Fibroblast of skin of back (primary cell): ENCODE data around the gene SFXN5.
A peak's percentile ranks its signal among the peaks of the same experiment; 100 is the strongest.

Source experiments
- DNase-seq: peaks from one replicate; pipeline ENCODE4 v3.0.0-alpha.2; 2013

SFXN5 gene

DNA sequence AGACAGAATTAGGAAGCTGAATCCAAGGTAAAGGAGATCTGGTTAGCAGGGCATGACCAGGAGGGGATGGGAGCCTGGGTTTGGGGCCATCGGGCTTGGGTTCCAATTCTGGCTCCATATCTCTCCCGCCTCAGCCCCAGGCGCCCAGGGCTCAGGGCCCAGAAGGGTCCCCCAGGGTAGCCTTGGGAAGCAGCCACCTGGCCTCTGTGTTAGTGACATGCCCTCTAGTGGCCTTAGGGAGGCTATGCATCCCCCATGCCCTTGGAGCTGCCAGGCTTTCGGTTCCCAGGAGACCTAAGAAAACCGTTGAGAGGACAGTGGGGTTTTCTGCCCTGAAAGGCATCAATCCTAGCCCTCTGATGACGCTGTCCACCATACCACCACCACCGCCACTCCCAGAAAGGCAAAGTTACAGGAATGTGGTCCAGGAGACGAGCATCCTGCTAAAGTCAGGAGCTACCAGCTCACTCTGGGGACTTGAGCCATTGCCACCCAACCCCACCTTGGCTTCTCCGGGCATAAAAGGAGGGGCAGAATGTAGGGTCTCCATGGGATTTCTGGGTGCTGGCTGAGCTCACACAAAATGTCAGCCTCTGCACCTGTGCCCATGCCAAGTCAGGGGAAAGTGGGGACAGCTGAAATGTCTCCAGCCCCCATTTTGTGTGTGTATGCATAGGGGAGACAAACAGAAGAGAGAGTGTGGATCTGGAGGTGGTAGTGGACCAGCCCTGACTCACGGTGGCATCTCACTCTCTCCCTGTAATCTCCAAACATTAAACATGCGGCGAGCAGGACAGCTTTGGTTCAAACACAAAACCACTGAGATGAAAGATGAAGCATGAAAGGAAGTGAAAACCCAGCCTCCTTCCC is 97.7 kb downstream of the SFXN5 start:
- peak; percentile 68 for DNase-seq

GRCh38 chr2:72973137-72973535 is 98.4 kb downstream of the SFXN5 start:
- DNase-seq = no peak

DNA sequence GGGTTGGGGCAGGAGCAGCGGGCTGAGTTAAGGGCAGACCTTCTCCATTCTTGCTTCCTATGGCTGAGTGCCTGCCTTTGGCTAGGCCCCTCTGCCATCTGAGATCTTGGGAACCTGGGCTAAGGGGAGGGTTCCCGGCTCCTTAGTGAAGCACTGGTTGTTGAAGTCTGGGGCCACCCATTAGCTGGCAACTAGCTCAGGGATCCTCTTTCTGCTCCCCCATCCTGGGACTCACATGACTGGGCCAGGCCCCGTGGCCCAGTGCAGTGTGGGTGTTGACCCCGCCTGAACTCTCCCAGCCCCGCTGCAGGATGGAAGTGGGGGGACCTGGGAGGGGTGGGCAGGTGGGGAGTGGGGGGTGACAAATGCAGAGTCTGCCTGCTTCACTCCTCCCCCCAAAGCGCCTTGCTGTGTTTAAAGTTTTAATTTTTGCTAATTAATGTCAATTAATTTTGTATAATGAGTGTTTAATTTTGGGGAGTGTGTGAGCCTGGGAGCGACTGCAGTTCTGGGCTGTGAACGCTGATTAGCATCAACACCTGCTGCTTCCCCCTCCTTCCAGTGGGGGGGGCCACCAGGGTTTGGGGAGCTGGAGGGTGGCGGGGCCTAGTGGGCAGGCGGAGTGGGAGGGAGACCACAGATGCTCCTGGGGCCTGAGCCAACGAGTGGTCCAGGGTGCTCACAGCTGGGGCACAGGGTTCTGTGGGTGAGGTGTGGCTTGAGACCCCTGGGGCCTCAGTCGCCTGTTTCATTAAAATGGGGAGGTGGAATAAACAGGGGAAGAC is 99.0 kb downstream of the SFXN5 start:
- DNase-seq = no peak

GRCh38 chr2:72971036-72971435 is 100.5 kb downstream of the SFXN5 start:
- no peak for DNase-seq

GRCh38 chr2:72969706-72970105 is 101.8 kb downstream of the SFXN5 start:
- DNase-seq = no peak

GRCh38 chr2:72968286-72968685 is 103.2 kb downstream of the SFXN5 start:
- DNase-seq = no peak

DNA sequence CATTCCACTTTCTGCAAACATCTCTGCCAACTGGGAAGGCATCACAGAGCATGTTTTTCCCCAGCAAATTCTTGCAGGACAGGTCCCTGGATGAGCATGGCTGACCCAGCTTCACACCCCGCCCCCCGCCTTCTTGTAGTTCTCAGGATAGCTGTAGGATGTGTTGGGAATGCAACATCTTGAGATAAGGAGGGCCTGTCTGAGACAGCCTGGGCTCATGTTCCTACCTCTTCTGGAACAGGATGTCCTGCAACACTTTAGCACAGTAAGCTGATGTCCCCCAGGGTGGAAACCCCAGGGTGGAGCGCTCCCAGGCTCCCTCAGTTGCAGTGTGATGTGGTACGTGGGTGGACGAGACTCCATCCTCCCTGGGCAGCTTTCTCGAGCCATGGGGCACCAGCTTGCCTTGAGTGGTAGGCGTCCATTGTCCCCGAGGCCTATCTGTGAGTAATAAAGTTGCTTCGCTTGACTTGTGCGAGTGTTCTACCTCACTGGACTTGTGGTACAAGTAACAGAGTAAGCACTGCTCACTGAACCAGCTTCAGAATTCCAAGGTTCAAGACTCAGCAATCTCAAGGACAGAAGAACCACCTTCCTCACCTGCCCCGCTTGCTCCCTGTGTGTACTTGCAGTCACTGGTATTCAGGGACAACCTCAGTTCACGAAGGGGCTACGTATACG is 105.6 kb downstream of the SFXN5 start:
- no peak for DNase-seq

DNA sequence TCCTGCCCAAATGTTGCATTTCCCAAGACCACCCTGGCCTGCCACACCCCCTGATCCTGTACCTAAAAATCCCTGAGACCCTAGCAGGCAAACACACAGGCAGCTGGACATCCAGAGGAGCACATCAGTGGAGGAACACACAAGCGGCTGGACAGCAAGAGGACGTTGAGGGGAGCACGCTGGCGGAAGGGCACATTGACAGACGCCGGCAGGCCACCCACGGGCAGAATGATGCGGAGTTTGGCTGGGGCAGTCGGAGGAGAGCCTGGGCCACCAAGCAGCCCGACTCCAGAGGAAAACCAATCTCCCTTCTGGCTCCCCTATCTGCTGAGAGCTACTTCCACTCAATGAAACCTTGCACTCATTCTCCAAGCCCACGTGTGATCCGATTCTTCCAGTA is 106.5 kb downstream of the SFXN5 start:
- DNase-seq = no peak

- no peak for DNase-seq
These were observed 107.4 kb downstream of the SFXN5 start for GRCh38 chr2:72964146-72964525.

GRCh38 chr2:72963423-72964145 is 107.9 kb downstream of the SFXN5 start:
- no peak for DNase-seq

- DNase-seq = no peak
These were observed 108.6 kb downstream of the SFXN5 start for GRCh38 chr2:72962911-72963310.

DNA sequence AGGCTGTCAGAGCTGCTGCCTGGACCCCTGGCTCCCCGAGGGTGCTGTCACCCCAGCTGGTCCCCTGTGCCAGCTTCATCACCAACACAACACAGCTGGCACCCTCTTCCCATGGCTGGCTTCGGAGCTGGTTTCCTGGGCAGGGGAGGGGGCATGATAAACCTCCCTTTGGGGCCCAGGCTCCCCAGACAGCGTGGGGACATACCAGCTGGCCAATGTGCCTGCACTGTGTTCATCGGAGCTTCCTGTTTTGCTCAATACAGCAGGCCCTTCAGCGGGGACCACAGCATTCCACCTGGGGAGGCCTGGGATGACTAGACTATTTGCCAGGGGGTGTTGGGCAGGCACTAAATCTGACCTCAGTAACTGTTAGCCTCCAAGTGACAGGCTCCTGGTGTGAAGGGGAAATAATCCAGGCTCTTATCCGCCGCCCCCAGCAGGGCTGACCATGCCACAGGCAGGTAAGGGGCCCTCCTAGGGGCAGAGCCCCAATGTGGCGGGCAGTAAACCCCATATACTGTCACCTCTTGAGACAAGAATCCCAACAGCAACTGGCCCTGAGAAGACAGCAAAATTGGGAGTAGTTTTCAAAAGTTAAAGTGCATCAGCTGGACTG is 109.6 kb downstream of the SFXN5 start:
- DNase-seq = no peak

DNA sequence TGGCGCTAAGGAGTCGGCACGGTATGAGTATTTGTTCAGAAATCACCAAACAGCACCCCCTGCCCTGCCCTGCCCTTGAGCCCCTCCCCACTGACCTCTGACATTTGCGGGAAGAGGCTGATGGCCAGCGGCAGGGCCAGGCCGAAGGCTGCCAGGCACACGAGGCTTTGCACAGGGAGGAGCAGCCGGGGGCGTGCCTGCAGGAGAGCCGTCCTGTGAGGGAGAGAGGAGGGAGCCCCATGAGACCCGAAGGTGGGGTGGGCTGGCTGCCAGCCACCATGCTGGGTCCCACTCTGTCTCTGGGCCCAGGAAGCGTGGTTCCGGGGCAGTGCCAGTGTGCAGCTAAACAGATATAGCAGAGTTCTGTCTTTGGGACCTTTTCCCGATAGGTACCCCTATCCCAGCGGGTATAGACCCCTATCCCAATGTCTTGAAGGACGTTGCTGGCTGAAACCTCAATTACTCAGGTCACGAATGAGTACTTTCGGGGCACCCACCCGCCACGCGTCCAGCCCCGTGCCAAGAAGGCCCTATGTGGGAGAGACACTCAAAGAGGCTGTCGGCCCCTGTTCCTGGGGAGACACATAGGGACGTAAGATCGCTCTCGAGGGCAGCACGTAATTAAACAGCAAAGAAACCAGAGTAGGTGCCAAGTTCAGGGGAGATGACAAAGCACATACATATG is 110.3 kb downstream of the SFXN5 start:
- DNase-seq = no peak

GRCh38 chr2:72959995-72960981 is 111.2 kb downstream of the SFXN5 start:
- DNase-seq = no peak

DNA sequence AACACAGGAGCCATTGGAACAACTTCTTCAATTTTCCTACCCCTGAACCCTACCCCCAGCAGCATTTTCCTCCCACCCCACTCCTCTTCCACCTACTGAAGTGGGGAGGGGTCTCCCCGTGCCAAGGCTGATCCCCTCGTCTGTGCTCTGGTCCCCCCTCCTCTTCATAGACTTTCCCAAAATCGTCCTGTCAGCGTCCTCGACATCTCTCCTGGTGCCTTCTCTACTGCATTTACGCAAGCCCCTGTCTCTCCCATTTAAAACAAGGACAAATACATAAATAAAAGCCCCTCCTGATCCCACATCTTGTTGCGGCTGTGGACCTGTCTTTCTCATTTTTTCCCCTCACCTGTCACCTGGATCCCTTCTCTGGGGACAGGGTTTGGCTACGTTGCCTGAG is 112.0 kb downstream of the SFXN5 start:
- DNase-seq = no peak

- no peak for DNase-seq
These were observed 112.7 kb downstream of the SFXN5 start for GRCh38 chr2:72958542-72959385.

- no peak for DNase-seq
These were observed 114.6 kb downstream of the SFXN5 start for GRCh38 chr2:72956936-72957335.

DNA sequence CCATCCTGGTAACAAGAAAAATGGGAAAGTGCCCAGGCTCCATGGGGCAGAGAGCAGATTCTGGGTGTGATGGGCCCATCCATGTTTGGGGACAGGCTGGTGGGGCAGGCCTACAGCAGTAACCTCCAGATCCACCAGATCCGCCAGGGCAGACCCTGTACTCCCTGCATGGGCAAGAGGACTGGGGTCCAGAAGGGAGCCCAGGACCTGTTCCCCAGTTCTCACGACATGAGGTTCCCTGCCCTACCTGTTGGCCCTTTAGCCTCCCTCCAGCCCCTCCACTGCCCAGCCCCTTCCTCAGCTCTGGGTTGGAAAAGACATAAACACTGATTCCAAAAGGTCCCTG is 115.5 kb downstream of the SFXN5 start:
- DNase-seq = no peak
